K562 (cell line): ENCODE results near the gene BCKDK. TPM values are rescaled to one million over a fixed set of nuclear protein-coding genes. Genes with fewer than 3 reads are reported as not detected.
A peak's percentile ranks its signal among the peaks of the same experiment; 100 is the strongest.

Experiments used
- ATF3 ChIP-seq, 2 experiments: fragments of 450-650 bp in 1 of 2; sonication (generic) in 1 of 2; formaldehyde crosslinking in 1 of 2; IDR thresholded peaks in 1 of 2; conservative IDR thresholded peaks in 1 of 2; 2 replicates each; pipeline versions ENCODE4 v1.6.1 to v1.8.1; 2016 to 2023; ENCODE audit warnings: mild to moderate bottlenecking in 2 of 2, moderate library complexity in 2 of 2, inconsistent platforms in 1 of 2, missing genetic modification reagents in 1 of 2
- ATF7 ChIP-seq: fragments of 450-650 bp; IDR thresholded peaks from 2 replicates; pipeline ENCODE4 v1.7.1; 2014; ENCODE audit warnings: mild to moderate bottlenecking, moderate library complexity
- BHLHE40 ChIP-seq: IDR thresholded peaks from 2 replicates; pipeline ENCODE4 v1.6.1; 2011; ENCODE audit warnings: low read length, improper control_type of control experiment
- E2F6 ChIP-seq, 2 experiments: IDR thresholded peaks; 2 replicates each; pipeline ENCODE4 v1.6.1; 2011; ENCODE audit warnings: borderline replicate concordance in 1 of 2, control low read depth in 1 of 2, low read depth in 1 of 2, low read length in 1 of 2, mild to moderate bottlenecking in 1 of 2, mixed read lengths in 1 of 2, moderate library complexity in 1 of 2; ENCODE audit not compliant: insufficient read depth in 1 of 2, insufficient read length in 1 of 2, poor library complexity in 1 of 2, severe bottlenecking in 1 of 2; ENCODE audit errors: extremely low read depth in 1 of 2
- EGR1 ChIP-seq: fragments of 450-650 bp; conservative IDR thresholded peaks from 2 replicates; pipeline ENCODE4 v1.6.1; 2017; ENCODE audit warnings: mild to moderate bottlenecking
- ETV6 ChIP-seq, 3 experiments: fragments of 150-350 bp in 1 of 3; sonication (generic) in 1 of 3; formaldehyde crosslinking in 1 of 3; IDR thresholded peaks; 2 replicates each; pipeline versions ENCODE4 v1.6.1 to v1.8.0; 2014 to 2022; ENCODE audit warnings: borderline replicate concordance in 2 of 3, low read depth in 2 of 3, antibody characterized with exemption in 1 of 3, low read length in 1 of 3, mild to moderate bottlenecking in 1 of 3, missing genetic modification reagents in 1 of 3
- FOSL1 ChIP-seq: fragments of 200-800 bp; sonication (Bioruptor generic); conservative IDR thresholded peaks from 2 replicates; pipeline ENCODE4 v1.6.1; 2016; ENCODE audit warnings: missing genetic modification characterization, missing compliant biosample characterization
- GATAD2A ChIP-seq: fragments of 450-650 bp; IDR thresholded peaks from 2 replicates; pipeline ENCODE4 v1.6.1; 2017
- KAT7 ChIP-seq: sonication (generic); formaldehyde crosslinking; IDR thresholded peaks from 2 replicates; pipeline ENCODE4 v1.8.0; 2022; ENCODE audit warnings: missing genetic modification reagents, mild to moderate bottlenecking, borderline replicate concordance
- KDM4B ChIP-seq, 2 experiments: fragments of 450-650 bp in 1 of 2; sonication (generic) in 1 of 2; IDR thresholded peaks; 2 replicates each; pipeline ENCODE4 v1.6.1; 2016 to 2017; ENCODE audit warnings: borderline replicate concordance in 2 of 2, antibody characterized with exemption in 1 of 2, low read depth in 1 of 2, mild to moderate bottlenecking in 1 of 2
- KHSRP ChIP-seq: fragments of 450-650 bp; IDR thresholded peaks from 2 replicates; pipeline ENCODE4 v1.6.1; 2017
- KLF13 ChIP-seq: fragments of 450-650 bp; IDR thresholded peaks from 2 replicates; pipeline ENCODE4 v1.6.1; 2016; ENCODE audit warnings: missing genetic modification characterization, low read depth, mild to moderate bottlenecking, missing compliant biosample characterization, moderate library complexity, borderline replicate concordance
- MEIS2 ChIP-seq: fragments of 450-650 bp; IDR thresholded peaks from 2 replicates; pipeline ENCODE4 v1.6.1; 2014; ENCODE audit warnings: mild to moderate bottlenecking; ENCODE audit not compliant: partially characterized antibody
- NFE2L1 ChIP-seq: fragments of 450-650 bp; IDR thresholded peaks from 2 replicates; pipeline ENCODE4 v1.6.1; 2016; ENCODE audit warnings: missing genetic modification characterization, low read depth, mild to moderate bottlenecking, missing compliant biosample characterization, moderate library complexity, borderline replicate concordance
- NFRKB ChIP-seq: fragments of 450-650 bp; IDR thresholded peaks from 2 replicates; pipeline ENCODE4 v1.6.1; 2016; ENCODE audit warnings: low read depth
- PURB ChIP-seq: sonication (generic); formaldehyde crosslinking; IDR thresholded peaks from 2 replicates; pipeline ENCODE4 v1.9.0; 2021; ENCODE audit warnings: low read depth, mild to moderate bottlenecking, missing genetic modification reagents
- RB1 ChIP-seq: fragments of 450-650 bp; IDR thresholded peaks from 2 replicates; pipeline ENCODE4 v1.6.1; 2017; ENCODE audit warnings: low read depth, mild to moderate bottlenecking
- SMAD1 ChIP-seq: fragments of 150-350 bp; IDR thresholded peaks from 2 replicates; pipeline ENCODE4 v1.6.1; 2014; ENCODE audit warnings: low read length, low read depth; ENCODE audit not compliant: partially characterized antibody
- TAF9B ChIP-seq: fragments of 450-650 bp; IDR thresholded peaks from 2 replicates; pipeline ENCODE4 v1.6.1; 2018; ENCODE audit warnings: mild to moderate bottlenecking; ENCODE audit not compliant: partially characterized antibody
- TGIF2 ChIP-seq: sonication (generic); formaldehyde crosslinking; IDR thresholded peaks from 2 replicates; pipeline ENCODE4 v1.8.1; 2022; ENCODE audit warnings: mild to moderate bottlenecking, missing genetic modification reagents, moderate library complexity
- XRCC5 ChIP-seq: fragments of 200-400 bp; formaldehyde crosslinking; IDR thresholded peaks from 2 replicates; pipeline ENCODE4 v1.6.1; 2017; ENCODE audit warnings: low read depth, mild to moderate bottlenecking, low read length
- YBX1 ChIP-seq: fragments of 450-650 bp; IDR thresholded peaks from 2 replicates; pipeline ENCODE4 v1.7.1; 2016; ENCODE audit warnings: mild to moderate bottlenecking
- ZBTB7A ChIP-seq: IDR thresholded peaks from 2 replicates; pipeline ENCODE4 v1.6.1; 2011; ENCODE audit warnings: low read depth, mild to moderate bottlenecking, low read length, moderate library complexity, borderline replicate concordance; ENCODE audit not compliant: control insufficient read depth
- ZNF311 ChIP-seq: fragments of 250-450 bp; sonication (Bioruptor Pico); IDR thresholded peaks from 2 replicates; pipeline ENCODE4 v1.4.0; 2020; ENCODE audit warnings: mild to moderate bottlenecking, moderate library complexity
- ZNF764 ChIP-seq: fragments of 250-450 bp; sonication (Bioruptor Pico); IDR thresholded peaks from 2 replicates; pipeline ENCODE4 v1.4.0; 2020; ENCODE audit warnings: low read depth, mild to moderate bottlenecking, moderate library complexity
- polyA plus RNA-seq, 8 experiments: library from polyadenylated mRNA; depleted of rRNA in 4 of 8; stranded (reverse) in 5 of 8; unstranded in 3 of 8; fragments of >200 nt; fragmentation: Nextera tagmentation in 2 of 8; fragmentation: Illumina TruSeq in 1 of 8; extraction: Ambion mirVana in 2 of 8; extraction: Trizol in 1 of 8; gene quantifications; 2 replicates each; pipeline versions ENCODE4 v1.2.1 to v1.2.3, GENCODE V29; 2011 to 2014; ENCODE audit warnings: inconsistent platforms in 1 of 8, missing spikeins in 1 of 8
- total RNA-seq, 7 experiments: library from RNA; depleted of rRNA in 6 of 7; stranded (reverse); fragments of >200 nt in 6 of 7; fragmentation: Illumina TruSeq in 2 of 7; extraction: Trizol in 2 of 7; gene quantifications; 2 replicates each; pipeline versions ENCODE4 v1.2.1 to v1.2.3, GENCODE V29; 2011 to 2021; ENCODE audit warnings: low replicate concordance in 1 of 7
- TF ChIP-seq, protein P1 (sequence below): fragments of 250-450 bp; sonication (Bioruptor Pico); IDR thresholded peaks from 2 replicates; pipeline ENCODE4 v1.5.0; 2021

BCKDK gene
- total and polyA plus RNA-seq, 9 of the 15 experiments (the other 6 are each of a cell fraction or from before 2014, with no cell fraction given): 0.58 to 34.8 (median 13.1) TPM

GRCh38 chr16:31108035-31108793 lies at the start of gene BCKDK (continued):
- no peak for TF ChIP-seq KDM4B (IDR thresholded peaks at IDR 0.05; ENCODE audit: borderline replicate concordance in 2 of 2, low read depth in 1 of 2)
- no peak for TF ChIP-seq XRCC5
- TF ChIP-seq ATF7: peak; percentile 92
- TF ChIP-seq SMAD1: no peak
- peak; percentile 71 for TF ChIP-seq BHLHE40
- peak; percentile 60; the same call in 1 of the 2 replicates for TF ChIP-seq RB1
- TF ChIP-seq MEIS2: peak; percentile 41
- TF ChIP-seq ZNF764 (CRISPR knock-in tag): no peak
- no peak for TF ChIP-seq ATF3 (IDR thresholded peaks at IDR 0.05)
- TF ChIP-seq ATF3 (CRISPR knock-in tag; conservative IDR thresholded peaks at IDR 0.05): no peak
- 0 out of 2 replicates have a peak, but pooled peaks have one; percentile 47 for TF ChIP-seq KAT7 (CRISPR knock-in tag)
- TF ChIP-seq, protein P1, sequence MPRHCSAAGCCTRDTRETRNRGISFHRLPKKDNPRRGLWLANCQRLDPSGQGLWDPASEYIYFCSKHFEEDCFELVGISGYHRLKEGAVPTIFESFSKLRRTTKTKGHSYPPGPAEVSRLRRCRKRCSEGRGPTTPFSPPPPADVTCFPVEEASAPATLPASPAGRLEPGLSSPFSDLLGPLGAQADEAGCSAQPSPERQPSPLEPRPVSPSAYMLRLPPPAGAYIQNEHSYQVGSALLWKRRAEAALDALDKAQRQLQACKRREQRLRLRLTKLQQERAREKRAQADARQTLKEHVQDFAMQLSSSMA (CRISPR knock-in tag): peak; percentile 66; the same call in 1 of the 2 replicates
- peak; percentile 42 to 56 for TF ChIP-seq E2F6 (IDR thresholded peaks at IDR 0.05; ENCODE audit: borderline replicate concordance in 1 of 2, extremely low read depth in 1 of 2, insufficient read depth in 1 of 2, insufficient read length in 1 of 2, low read depth in 1 of 2, low read length in 1 of 2, poor library complexity in 1 of 2, severe bottlenecking in 1 of 2)
- no peak for TF ChIP-seq GATAD2A
- peak; percentile 98 for TF ChIP-seq EGR1
- TF ChIP-seq NFE2L1 (tag): no peak
- no peak for TF ChIP-seq FOSL1 (tag)
- no peak for TF ChIP-seq NFRKB
- no peak for TF ChIP-seq KHSRP
- no peak for TF ChIP-seq ZNF311 (CRISPR knock-in tag)
- TF ChIP-seq KLF13 (tag): 0 out of 2 replicates have a peak, but pooled peaks have one; percentile 34
- TF ChIP-seq TAF9B: no peak
- no peak for TF ChIP-seq YBX1
- TF ChIP-seq ETV6 (IDR thresholded peaks at IDR 0.05; ENCODE audit: borderline replicate concordance in 1 of 2, low read depth in 2 of 2, low read length in 1 of 2): no peak
- no peak for TF ChIP-seq ETV6 (CRISPR knock-in tag; IDR thresholded peaks at IDR 0.05; ENCODE audit: borderline replicate concordance)
- peak; percentile 41; the same call in 1 of the 2 replicates for TF ChIP-seq ZBTB7A
- no peak for TF ChIP-seq PURB
- 0 out of 2 replicates have a peak, but pooled peaks have one; percentile 29 for TF ChIP-seq TGIF2 (CRISPR knock-in tag)
